Endothelial cell (in vitro differentiated cells): ENCODE results near the gene CD79A. TPM values are rescaled to one million over a fixed set of nuclear protein-coding genes. Genes with fewer than 3 reads are reported as not detected.

Experiments
- DNase-seq: peaks from one replicate; pipeline ENCODE4 v3.0.0; 2021; ENCODE audit warnings: low spot score
- H3K27ac Mint-ChIP-seq: one replicate; pipeline ENCODE4 v1.8.0; 2021; ENCODE audit warnings: mixed read lengths, inconsistent platforms; ENCODE audit not compliant: unreplicated experiment
- H3K27me3 Mint-ChIP-seq: one replicate; pipeline ENCODE4 v1.8.0; 2021; ENCODE audit warnings: mild to moderate bottlenecking, moderate library complexity, mixed read lengths, inconsistent platforms; ENCODE audit not compliant: unreplicated experiment
- H3K36me3 Mint-ChIP-seq: one replicate; pipeline ENCODE4 v1.8.0; 2021; ENCODE audit warnings: mild to moderate bottlenecking, low read depth, mixed read lengths, inconsistent platforms; ENCODE audit not compliant: unreplicated experiment
- H3K4me1 Mint-ChIP-seq: one replicate; pipeline ENCODE4 v1.8.0; 2021; ENCODE audit warnings: mild to moderate bottlenecking, mixed read lengths, inconsistent platforms; ENCODE audit not compliant: unreplicated experiment
- H3K4me3 Mint-ChIP-seq: one replicate; pipeline ENCODE4 v1.8.0; 2021; ENCODE audit warnings: mild to moderate bottlenecking, mixed read lengths, inconsistent platforms; ENCODE audit not compliant: unreplicated experiment
- H3K9me3 Mint-ChIP-seq: one replicate; pipeline ENCODE4 v1.8.0; 2021; ENCODE audit warnings: mixed read lengths, inconsistent platforms; ENCODE audit not compliant: unreplicated experiment
- CTCF ChIP-seq: fragments of 200-600 bp; sonication (generic); IDR thresholded peaks from one replicate; pipeline ENCODE4 v1.5.0; 2021; ENCODE audit warnings: antibody characterized with exemption; ENCODE audit not compliant: unreplicated experiment
- total RNA-seq: library from RNA; stranded (reverse); fragmentation: NEBNext Ultra II Directional; extraction: Animal tissue kit (Norgen Biotek cat#: 25700); gene quantifications from one replicate; pipeline ENCODE4 v1.2.1, GENCODE V29; 2021; ENCODE audit not compliant: unreplicated experiment

The CD79A gene
- total RNA-seq, 1 donor from 2014 or later = 1.1 TPM

GRCh38 chr19:41849067-41849466 lies 28.0 kb upstream of the CD79A start:
- no peaks in the 10 kb centered on the region for H3K36me3 Mint-ChIP-seq
- H3K27ac Mint-ChIP-seq = no peak overlapping the region
- H3K27me3 Mint-ChIP-seq = peaks cover 8% of the 10 kb centered on the region
- peaks cover 4% of the 10 kb centered on the region for H3K4me1 Mint-ChIP-seq
- TF ChIP-seq CTCF = no peak
- H3K9me3 Mint-ChIP-seq = no peaks in the 10 kb centered on the region
- H3K4me3 Mint-ChIP-seq = no peak overlapping the region
- no peak for DNase-seq

GRCh38 chr19:41850381-41850780 lies 26.7 kb upstream of the CD79A start:
- Mint-ChIP-seq H3K27me3 (peaks cover 7% of the 10 kb centered on the region), H3K9me3 (no peaks in the 10 kb centered on the region), H3K36me3 (no peaks in the 10 kb centered on the region), H3K4me3 (no peak overlapping the region), H3K27ac (no peak overlapping the region), H3K4me1 (peaks cover 4% of the 10 kb centered on the region)
- no peak for TF ChIP-seq CTCF
- no peak for DNase-seq

GRCh38 chr19:41851456-41851855 lies 25.6 kb upstream of the CD79A start:
- no peak for DNase-seq
- no peaks in the 10 kb centered on the region for H3K36me3 Mint-ChIP-seq
- H3K27ac Mint-ChIP-seq = no peak overlapping the region
- H3K9me3 Mint-ChIP-seq = no peaks in the 10 kb centered on the region
- H3K4me1 Mint-ChIP-seq = peaks cover 4% of the 10 kb centered on the region
- peaks cover 5% of the 10 kb centered on the region for H3K27me3 Mint-ChIP-seq
- no peak overlapping the region for H3K4me3 Mint-ChIP-seq
- no peak for TF ChIP-seq CTCF

GRCh38 chr19:41853344-41853743 lies 23.7 kb upstream of the CD79A start:
- Mint-ChIP-seq H3K27me3 (peaks cover 8% of the 10 kb centered on the region), H3K4me1 (peaks cover 4% of the 10 kb centered on the region), H3K9me3 (no peaks in the 10 kb centered on the region), H3K27ac (no peak overlapping the region), H3K36me3 (no peaks in the 10 kb centered on the region), H3K4me3 (no peak overlapping the region)
- no peak for DNase-seq
- no peak for TF ChIP-seq CTCF

- Mint-ChIP-seq H3K36me3 (no peaks in the 10 kb centered on the region), H3K4me3 (no peak overlapping the region), H3K27me3 (peaks cover 8% of the 10 kb centered on the region), H3K9me3 (no peaks in the 10 kb centered on the region), H3K4me1 (peaks cover 4% of the 10 kb centered on the region), H3K27ac (no peak overlapping the region)
- no peak for DNase-seq
- TF ChIP-seq CTCF = no peak
These were observed 23.3 kb upstream of the CD79A start for GRCh38 chr19:41853768-41854167.
